DMS153 treated with DMSO at 0.1 percent for 48 hours (cell line): Measurements from ENCODE around the gene SDHA.
A peak's percentile ranks its signal among the peaks of the same experiment; 100 is the strongest.
"Not testable (repeated sequence)": the region's sequence is repeated elsewhere in the genome, so short reads cannot be mapped to it uniquely, and the experiment has no call there.

ENCODE experiments used
- DNase-seq: peaks from one replicate; lab custom pipeline; 2025; ENCODE audit not compliant: unreplicated experiment; lab: John Stamatoyannopoulos, UW

Gene SDHA

DNA sequence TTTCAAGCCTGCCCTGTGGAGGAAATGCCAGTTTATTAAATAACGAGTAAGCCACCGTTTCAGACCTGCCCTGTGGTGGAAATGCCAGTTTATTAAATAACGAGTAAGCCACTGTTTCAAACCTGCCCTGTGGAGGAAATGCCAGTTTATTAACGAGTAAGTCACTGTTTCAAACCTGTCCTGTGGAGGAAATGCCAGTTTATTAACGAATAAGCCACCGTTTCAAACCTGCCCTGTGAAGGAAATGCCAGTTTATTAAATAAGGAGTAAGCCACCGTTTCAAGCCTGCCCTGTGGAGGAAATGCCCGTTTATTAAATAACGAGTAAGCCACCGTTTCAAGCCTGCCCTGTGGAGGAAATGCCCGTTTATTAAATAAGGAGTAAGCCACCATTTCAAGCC, 33.9 kb downstream of the SDHA start:
- DNase-seq: peak; percentile 18

DNA sequence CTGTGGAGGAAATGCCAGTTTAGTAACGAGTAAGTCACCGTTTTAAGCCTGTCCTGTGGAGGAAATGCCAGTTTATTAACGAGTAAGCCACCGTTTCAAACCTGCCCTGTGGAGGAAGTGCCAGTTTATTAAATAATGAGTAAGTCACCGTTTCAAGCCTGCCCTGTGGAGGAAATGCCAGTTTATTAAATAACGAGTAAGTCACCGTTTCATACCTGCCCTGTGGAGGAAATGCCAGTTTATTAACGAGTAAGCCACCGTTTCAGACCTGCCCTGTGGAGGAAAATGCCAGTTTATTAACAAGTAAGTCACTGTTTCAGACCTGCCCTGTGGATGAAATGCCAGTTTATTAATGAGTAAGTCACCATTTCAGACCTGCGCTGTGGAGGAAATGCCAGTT, 34.4 kb downstream of the SDHA start:
- peak; percentile 34 for DNase-seq

DNA sequence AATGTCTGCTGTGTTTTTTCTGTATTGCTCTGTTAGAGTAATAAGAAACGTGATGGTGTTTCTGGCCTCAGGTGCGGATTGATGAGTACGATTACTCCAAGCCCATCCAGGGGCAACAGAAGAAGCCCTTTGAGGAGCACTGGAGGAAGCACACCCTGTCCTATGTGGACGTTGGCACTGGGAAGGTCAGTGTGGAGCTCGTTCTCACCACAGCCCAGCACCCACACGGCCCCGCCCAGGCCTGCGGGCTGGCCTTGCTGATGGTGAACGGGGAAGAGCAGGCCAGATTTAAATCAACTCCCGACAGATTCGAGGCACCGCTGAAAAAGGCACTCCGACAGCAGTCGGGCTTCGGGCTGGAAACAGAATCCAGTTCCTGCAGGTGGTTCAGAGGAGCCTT, 36.2 kb downstream of the SDHA start:
- not testable (repeated sequence) for DNase-seq

DNA sequence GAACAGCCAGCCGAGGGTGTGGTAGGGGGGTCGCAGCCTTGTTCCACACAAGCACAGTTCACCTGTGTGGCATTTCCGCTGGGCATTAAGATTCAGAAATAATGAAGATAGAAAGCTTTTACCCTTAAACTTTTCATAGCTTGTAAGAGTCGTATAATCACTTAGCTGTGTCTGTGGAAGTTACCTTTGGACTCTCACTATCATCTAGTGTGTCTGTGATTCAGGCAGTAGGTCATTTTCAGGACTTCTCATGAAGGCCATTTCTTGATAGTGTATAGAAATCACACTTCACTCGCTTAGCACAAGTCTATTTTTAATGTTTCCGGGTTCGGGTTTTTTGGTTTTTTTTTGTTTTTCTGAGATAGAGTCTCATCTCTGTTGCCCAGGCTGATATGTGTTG, 37.0 kb downstream of the SDHA start:
- DNase-seq: not testable (repeated sequence)

DNA sequence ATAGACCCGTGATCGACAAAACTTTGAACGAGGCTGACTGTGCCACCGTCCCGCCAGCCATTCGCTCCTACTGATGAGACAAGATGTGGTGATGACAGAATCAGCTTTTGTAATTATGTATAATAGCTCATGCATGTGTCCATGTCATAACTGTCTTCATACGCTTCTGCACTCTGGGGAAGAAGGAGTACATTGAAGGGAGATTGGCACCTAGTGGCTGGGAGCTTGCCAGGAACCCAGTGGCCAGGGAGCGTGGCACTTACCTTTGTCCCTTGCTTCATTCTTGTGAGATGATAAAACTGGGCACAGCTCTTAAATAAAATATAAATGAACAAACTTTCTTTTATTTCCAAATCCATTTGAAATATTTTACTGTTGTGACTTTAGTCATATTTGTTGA, 38.2 kb downstream of the SDHA start:
- DNase-seq: not testable (repeated sequence)

DNA sequence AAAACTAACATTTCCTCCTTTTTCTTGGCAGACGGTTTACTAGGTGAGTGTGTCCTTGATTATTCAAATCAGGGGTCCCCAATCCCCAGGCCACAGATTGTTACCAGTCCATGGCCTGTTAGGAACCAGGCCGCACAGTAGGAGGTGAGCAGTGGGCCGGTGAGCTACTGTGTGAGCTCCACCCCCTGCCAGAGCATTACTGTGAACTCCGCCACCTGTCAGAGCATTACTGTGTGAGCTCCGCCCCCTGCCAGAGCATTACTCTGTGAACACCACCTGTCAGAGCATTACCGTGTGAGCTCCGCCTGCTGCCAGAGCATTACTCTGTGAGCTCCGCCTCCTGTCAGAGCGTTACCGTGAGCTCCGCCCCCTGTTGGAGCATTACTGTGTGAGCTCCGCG, 39.0 kb downstream of the SDHA start:
- no peak for DNase-seq

DNA sequence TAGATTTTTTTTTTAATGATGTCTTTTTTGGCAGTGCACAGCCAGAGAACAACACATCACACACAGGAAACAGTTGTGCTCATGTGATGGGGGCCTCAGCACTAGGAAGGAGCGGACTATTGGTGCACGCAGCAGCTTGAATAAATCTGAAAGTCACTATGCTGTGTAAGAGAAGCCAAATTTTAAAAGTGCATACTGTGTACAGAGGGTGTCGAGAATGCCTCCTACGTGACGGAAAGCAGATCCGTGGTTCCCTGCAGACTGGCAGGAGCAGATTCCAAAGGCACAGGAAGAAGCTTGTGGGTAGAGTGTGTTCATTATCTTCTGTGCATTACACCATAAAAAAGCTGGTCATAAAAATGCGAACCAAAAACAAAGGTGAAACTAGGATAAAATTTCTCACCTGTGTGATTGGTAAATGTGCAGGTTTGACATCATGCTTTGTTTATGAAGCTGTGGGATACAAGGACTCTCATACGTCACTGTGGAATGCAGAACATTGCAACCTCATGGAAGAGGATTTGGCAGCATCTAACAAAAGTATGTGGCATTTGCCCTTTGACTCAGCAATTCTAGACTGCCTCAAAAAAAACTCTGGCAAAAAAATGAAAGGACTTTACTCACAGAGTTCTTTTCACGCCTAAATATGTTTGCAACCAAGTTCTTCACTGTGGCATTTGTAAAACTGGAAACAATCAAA, 45.3 kb downstream of the SDHA start:
- not testable (repeated sequence) for DNase-seq

DNA sequence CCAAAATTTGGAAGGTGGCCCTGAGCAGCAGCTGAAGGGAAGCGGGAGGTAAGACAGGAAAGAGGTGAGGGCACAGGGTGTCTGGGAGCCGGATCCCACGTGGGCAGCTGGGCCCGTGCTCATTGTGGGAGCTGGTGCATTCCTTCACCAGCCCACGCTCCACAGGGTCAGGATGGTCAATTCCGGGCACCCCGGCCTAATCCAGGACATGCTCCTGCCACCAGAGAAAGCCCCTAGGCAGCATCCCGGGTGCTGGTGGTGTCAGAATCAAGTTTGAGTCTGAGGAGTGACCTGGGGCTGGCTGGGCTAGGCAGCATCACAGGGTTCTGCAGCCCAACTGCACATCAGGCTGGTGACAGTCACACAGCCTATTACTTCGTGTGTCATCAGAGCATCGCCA, 46.2 kb downstream of the SDHA start:
- DNase-seq: no peak

DNA sequence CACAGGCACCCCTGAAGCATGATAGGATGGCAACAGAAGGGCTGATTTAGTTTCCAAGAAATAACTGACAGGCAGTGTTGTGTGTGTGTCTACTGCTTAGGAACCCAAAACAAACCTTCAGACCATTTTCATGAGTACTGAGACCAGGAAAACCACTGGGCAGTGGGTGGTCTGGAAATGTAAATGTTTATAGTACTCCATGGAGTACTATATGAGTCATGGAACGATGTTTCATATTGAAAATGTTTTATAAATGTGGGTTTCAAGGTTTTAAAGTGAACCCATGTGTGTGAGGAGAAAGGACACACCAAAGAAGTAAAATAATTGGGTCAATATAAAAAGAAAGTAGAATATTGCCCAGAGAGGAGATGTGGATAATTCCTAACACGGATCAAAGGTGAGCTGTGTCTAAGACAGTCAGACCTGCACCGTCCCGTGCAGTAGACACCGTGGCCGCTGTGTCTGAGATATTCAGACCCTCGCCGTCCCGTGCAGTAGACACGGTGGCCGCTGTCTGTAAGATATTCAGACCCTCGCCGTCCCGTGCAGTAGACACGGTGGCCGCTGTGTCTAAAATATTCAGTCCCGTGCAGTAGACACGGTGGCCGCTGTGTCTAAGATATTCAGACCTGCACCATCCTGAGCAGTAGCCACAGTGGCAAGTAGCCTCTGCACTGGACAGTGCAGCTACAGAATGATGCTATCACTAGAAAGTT, 48.3 kb downstream of the SDHA start:
- not testable (repeated sequence) for DNase-seq

DNA sequence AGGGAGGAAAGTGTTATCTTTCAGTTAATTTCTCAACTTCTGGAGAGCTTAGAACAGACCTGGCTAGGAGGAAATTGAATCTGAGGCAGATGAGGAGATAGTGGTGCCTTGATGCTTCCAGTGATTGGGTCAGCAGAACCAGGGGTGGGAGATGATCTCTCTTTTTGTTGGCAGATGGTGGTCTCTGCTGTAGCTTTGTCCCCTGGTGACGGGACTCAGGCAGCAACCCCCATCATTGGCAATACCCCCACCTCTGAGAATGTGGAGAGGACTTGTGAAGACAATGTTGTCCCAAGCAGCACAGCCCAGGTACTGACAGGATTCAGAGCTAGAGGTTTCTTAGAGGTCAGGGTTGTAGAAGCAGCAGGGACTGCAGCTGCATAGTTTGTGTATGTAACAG, 49.6 kb downstream of the SDHA start:
- DNase-seq: no peak

DNA sequence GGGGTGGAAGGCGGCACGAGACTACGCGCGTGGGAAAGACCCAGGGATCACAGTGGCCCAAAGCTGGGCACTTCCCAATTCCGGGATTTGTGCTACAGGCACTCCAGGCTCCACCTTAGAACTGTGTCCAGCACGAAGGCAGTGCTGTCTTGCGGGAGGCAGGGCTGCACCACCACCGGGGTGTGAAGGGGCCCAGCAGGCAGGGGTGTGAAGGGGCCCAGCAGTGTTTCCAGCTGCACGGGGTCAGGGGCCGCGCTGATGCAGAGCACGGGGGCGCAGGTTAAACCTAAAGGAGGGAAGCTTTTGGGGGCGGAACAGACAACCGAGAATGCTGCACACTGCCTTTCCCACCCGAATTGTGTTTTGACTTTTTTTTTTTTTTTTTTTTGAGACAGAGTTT, 52.2 kb downstream of the SDHA start:
- no peak for DNase-seq

DNA sequence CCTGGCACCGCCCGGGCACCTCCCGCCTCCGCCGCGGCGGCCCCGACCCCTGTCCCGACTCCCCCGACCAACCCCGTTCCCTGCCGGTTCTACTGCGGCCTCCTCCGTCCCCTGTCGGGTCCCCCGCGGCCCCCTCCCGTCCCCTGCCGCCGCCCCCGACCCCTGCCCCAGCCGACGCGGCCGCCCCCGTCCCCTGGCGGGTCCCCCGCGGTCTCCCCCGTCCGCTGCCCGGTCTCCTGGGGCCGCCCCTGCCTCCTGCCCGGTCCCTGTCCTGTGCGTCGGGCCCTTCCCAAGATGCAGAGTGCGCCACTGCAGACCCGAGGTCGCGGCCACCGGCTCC, 53.7 kb downstream of the SDHA start:
- DNase-seq: not testable (repeated sequence)

DNA sequence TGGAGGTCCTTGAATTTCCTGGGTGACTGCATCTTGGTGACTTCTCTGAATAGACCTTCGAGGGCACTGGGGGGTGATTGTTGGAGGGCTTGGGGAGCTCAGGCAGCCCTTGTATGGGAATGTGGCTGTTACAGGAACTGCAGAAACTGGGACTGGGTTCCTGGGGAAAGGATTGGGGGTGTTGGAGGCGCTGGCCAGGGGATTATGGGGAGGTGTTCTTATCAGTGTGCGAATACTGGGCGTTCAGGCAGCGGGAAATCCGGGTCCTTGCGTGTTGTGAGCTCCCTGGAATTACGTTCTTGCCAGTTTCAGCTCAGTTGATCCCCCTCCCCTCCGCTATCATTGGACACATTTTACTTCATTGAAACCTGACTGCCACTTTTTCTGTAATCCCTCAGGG, 55.0 kb downstream of the SDHA start:
- DNase-seq: not testable (repeated sequence)

DNA sequence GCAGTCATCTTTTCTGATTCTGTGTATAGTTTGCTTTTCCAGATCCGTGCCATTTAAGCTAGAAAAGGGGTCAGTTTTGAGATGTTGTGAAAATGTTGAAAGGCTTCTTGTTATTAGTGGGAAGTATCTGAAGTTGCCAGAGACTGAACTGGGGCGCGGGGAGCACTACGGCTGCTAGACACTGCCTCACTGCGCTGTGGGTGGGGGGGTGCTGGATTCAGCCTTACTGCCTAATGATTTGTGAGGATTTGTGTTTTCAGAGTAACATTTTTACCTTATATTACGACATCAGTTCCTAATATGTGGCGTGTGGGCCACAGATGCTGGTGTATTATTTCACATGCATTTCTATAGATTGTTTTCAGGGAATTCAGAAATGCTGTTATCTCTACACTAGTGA, 55.4 kb downstream of the SDHA start:
- DNase-seq: not testable (repeated sequence)

DNA sequence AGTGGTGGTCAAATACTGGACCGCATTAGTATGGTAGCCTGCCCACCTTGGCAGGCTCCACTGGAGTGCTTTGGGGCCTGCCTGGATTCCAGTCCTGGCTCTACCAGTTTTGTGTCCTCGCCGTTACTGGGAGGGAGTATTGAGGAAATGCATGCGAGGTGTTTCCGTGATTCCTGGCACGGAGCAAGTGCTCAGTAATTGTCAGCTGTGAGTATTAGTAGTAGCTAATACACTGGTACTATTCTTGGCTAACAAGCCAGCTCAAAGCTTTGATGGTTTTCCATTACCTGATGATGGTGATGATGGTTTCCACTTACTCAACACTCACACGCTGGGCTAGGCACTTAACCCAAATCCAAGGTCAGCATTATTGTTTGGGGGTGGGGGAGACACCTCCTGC, 56.2 kb downstream of the SDHA start:
- not testable (repeated sequence) for DNase-seq

DNA sequence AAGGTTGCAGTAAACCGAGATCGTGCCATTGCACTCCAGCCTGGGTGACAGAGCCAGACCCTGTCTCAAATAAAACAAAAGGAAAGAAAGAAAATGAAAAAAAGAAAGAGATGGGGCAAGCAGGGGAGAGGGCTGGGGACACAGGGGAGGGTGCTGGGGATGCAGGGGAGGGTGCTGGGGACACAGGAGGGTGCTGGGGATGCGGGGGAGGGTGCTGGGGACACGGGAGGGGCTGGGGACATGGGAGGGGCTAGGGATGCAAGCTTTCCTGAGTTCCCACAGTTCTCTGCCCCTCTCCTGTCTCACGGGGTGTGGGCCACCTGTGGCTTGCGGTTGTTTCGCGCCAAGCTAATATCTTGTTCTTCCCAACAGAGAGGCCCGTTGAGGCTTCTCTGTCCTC, 60.5 kb downstream of the SDHA start:
- DNase-seq: no peak

DNA sequence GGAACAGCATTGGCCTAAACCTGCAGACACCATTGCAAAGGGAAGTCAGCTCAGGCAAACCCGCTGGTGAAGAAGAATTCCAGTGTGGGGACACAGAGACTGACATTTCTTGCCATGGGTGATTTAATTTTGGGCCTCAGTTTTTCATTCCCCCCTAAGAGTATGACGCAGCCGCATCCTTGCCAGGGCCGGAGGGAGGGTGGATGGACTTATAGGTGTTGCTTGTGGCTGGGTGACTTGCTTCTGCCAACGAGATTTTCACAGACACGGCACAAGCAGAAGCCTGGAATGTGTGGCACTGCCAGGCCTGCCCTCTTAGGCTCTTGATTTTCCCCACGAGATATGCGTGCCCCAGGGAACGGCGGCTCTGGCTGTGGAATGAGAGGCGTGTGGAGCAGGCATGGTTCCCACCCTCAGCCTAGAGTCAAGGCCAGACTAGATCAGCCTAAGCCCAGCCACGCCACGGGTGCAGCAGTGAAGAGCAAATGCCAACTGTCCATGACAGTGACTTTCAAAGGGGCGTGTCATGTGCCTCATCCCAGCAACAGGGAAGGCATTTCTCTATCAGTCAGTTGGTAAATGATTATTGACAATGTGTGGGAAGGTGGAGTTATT, 61.0 kb downstream of the SDHA start:
- DNase-seq: not testable (repeated sequence)

DNA sequence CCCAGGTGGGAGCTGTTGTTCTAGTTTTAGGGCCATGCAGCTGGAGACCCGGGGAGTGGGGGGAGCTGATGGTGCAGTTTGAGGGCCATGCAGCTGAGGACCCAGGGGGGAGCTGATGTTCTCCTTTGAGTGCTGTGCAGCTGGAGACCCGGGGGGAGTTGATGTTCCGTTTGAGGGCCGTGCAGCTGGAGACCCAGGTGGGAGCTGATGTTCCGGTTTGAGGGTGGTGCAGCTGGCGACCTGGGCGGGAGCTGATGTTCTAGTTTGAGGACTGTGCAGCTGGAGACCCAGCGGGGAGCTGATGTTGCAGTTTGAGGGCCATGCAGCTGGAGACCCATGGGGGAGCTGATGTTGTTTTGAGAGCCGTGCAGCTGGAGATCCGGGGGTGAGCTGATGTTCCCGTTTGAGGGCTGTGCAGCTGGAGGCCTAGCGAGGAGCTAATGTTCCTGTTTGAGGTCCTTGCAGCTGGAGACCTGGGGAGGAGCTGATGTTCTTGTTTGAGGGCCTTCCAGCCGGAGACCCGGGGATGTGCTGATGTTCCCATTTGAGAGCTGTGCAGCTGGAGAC, 68.0 kb downstream of the SDHA start:
- no peak for DNase-seq

DNA sequence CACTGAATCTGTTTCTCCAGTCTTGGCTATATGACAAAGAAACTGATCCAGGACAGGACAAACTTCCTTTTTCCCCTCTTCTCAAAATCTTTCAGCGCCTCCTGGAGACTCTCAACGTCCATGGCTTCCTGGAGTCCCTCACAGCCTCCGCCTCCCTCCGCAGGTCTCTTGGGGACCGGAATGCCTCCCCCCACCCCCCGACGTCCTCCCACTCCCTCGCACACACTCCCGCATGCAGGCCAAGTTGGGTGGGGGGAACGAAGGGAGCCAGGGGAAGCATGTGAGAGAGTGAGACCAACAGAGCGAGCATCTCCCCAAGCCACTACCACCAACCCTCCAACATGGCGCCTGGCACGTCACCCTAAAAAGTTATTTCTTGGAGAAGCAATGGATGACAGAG, 72.1 kb downstream of the SDHA start:
- DNase-seq: not testable (repeated sequence)

DNA sequence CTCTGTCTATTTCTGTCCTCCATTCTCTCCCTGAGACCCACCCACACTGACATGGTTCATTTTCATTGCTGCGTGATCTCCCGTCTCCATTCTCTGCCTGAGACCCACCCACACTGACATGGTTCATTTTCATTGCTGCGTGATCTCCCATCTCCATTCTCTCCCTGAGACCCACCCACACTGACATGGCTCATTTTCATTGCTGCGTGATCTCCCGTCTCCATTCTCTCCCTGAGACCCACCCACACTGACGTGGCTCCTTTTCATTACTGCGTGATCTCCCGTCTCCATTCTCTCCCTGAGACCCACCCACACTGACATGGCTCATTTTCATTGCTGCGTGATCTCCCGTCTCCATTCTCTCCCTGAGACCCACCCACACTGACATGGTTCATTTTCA, 73.2 kb downstream of the SDHA start:
- DNase-seq: not testable (repeated sequence)

DNA sequence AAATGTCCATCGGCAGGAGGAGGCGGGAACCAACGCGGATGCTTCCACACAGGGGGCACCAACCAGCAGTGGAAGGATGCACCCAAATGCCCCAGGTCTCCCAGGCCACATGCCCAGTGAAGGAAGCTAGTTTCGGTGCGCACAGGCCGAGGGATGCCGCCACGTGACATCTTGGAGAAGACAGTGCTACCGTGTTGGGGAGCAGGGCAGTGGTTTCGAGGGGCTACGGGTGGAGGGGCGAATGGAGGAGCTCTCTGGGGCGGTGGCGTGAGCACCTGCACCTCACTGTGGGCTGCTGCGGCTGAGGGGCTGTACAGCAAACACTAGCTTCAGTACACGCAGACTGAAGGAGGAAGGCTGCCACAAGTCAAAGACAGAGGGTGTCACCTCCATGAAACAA, 76.7 kb downstream of the SDHA start:
- not testable (repeated sequence) for DNase-seq

DNA sequence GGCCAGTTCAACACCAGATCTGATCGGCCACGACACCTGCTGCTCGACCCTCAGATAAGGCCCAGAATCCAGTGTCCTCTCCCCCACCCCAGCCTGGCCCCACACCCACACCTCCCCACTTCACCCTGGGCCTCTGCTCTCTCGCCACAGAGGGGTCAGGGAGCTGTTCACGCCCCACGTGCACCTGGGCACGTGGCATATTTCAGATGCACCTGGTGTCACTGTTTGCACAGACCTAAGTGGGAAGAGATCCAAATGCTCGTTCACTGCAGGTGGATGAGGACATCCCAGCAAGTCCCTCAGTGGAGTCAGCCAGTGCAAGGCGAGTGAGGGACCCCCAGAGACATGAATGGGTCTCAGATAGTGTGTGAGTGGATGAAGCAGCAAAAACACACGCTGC, 78.1 kb downstream of the SDHA start:
- peak; percentile 20 for DNase-seq
